DOHH2 (cell line): ENCODE results near the gene TSSK2.

Experiments
- H3F3A ChIP-seq: fragments of 200-600 bp; sonication (generic), shearing (Covaris generic); 2 replicates; pipeline ENCODE4 v1.6.0; 2016; ENCODE audit warnings: antibody characterized with exemption, mild to moderate bottlenecking; ENCODE audit not compliant: control insufficient read depth, insufficient read depth
- H3K27ac ChIP-seq: fragments of 200-600 bp; sonication (generic); 2 replicates; pipeline ENCODE4 v1.5.1; 2014; ENCODE audit warnings: low read depth, mild to moderate bottlenecking, low read length, moderate library complexity
- H3K27me3 ChIP-seq: fragments of 200-600 bp; sonication (generic); 2 replicates; pipeline ENCODE4 v1.6.1; 2014; ENCODE audit warnings: mild to moderate bottlenecking, low read length, mixed read lengths; ENCODE audit not compliant: control insufficient read depth
- H3K36me3 ChIP-seq: fragments of 200-600 bp; sonication (generic); 2 replicates; pipeline ENCODE4 v1.6.1; 2014; ENCODE audit warnings: mild to moderate bottlenecking, low read length, moderate library complexity, mixed read lengths; ENCODE audit not compliant: control insufficient read depth
- H3K4me1 ChIP-seq: fragments of 200-600 bp; sonication (generic); 2 replicates; pipeline ENCODE4 v1.6.1; 2014; ENCODE audit warnings: mild to moderate bottlenecking, low read length, mixed read lengths; ENCODE audit not compliant: control insufficient read depth
- H3K4me2 ChIP-seq: fragments of 200-600 bp; sonication (generic); 2 replicates; pipeline ENCODE4 v1.6.0; 2014; ENCODE audit warnings: mild to moderate bottlenecking, low read length, moderate library complexity
- H3K4me3 ChIP-seq: fragments of 200-600 bp; sonication (generic); 2 replicates; pipeline ENCODE4 v1.5.1; 2014; ENCODE audit warnings: mild to moderate bottlenecking, low read length, mixed read lengths
- H3K79me2 ChIP-seq: fragments of 200-600 bp; sonication (generic); 2 replicates; pipeline ENCODE4 v1.6.1; 2014; ENCODE audit warnings: mild to moderate bottlenecking, low read length, mixed read lengths; ENCODE audit not compliant: control insufficient read depth
- H3K9me2 ChIP-seq: fragments of 200-600 bp; sonication (generic); replicated peaks from 2 replicates; pipeline ENCODE4 v1.6.1; 2014; ENCODE audit warnings: mild to moderate bottlenecking, low read length, mixed read lengths; ENCODE audit not compliant: control insufficient read depth
- H3K9me3 ChIP-seq: fragments of 200-600 bp; sonication (generic); 2 replicates; pipeline ENCODE4 v1.6.1; 2014; ENCODE audit warnings: antibody characterized with exemption, low read length, mixed read lengths; ENCODE audit not compliant: control insufficient read depth, insufficient read depth
- H4K20me1 ChIP-seq: fragments of 200-600 bp; sonication (generic); 2 replicates; pipeline ENCODE4 v1.6.0; 2014; ENCODE audit warnings: low read depth, mild to moderate bottlenecking, antibody characterized with exemption, low read length, moderate library complexity; ENCODE audit not compliant: control insufficient read depth, insufficient read depth
- CTCF ChIP-seq: fragments of 200-600 bp; sonication (generic); IDR thresholded peaks from one replicate; pipeline ENCODE4 v1.5.1; 2014; ENCODE audit warnings: antibody characterized with exemption, mild to moderate bottlenecking, low read depth, low read length; ENCODE audit not compliant: poor library complexity, severe bottlenecking
- EZH2phosphoT487 ChIP-seq: fragments of 200-600 bp; sonication (generic); IDR thresholded peaks from 2 replicates; pipeline ENCODE4 v1.6.1; 2017; ENCODE audit warnings: borderline replicate concordance, mild to moderate bottlenecking, antibody characterized with exemption, low read length, moderate library complexity, mixed read lengths

TSSK2 gene

GRCh38 chr22:19131685-19132015 lies 542 bp downstream of the TSSK2 start:
- H3K36me3 ChIP-seq = peaks cover 29% of the 10 kb centered on the region
- no peak overlapping the region for H3K4me3 ChIP-seq
- no peaks in the 10 kb centered on the region for H3K9me2 ChIP-seq
- H3K4me1 ChIP-seq = no peaks in the 10 kb centered on the region
- no peak overlapping the region for H3K4me2 ChIP-seq
- H3K79me2 ChIP-seq = no peaks in the 10 kb centered on the region
- H4K20me1 ChIP-seq = no peaks in the 10 kb centered on the region
- no peaks in the 10 kb centered on the region for H3K9me3 ChIP-seq
- H3F3A ChIP-seq = no peaks in the 10 kb centered on the region
- TF ChIP-seq EZH2phosphoT487 (no peak), CTCF (no peak)
- H3K27ac ChIP-seq = no peak overlapping the region
- no peaks in the 10 kb centered on the region for H3K27me3 ChIP-seq

- H3K79me2 ChIP-seq = no peaks in the 10 kb centered on the region
- peaks cover 32% of the 10 kb centered on the region for H3K36me3 ChIP-seq
- H3K9me2 ChIP-seq = no peaks in the 10 kb centered on the region
- H3F3A ChIP-seq = no peaks in the 10 kb centered on the region
- no peak overlapping the region for H3K27ac ChIP-seq
- TF ChIP-seq EZH2phosphoT487 = no peak
- no peak for TF ChIP-seq CTCF
- no peaks in the 10 kb centered on the region for H3K4me1 ChIP-seq
- no peaks in the 10 kb centered on the region for H3K9me3 ChIP-seq
- H3K27me3 ChIP-seq = no peaks in the 10 kb centered on the region
- no peak overlapping the region for H3K4me2 ChIP-seq
- H4K20me1 ChIP-seq = no peaks in the 10 kb centered on the region
- no peak overlapping the region for H3K4me3 ChIP-seq
Observed at GRCh38 chr22:19132153-19132552, 1.0 kb downstream of the TSSK2 start.

- no peak overlapping the region for H3K4me3 ChIP-seq
- no peak overlapping the region for H3K27ac ChIP-seq
- no peaks in the 10 kb centered on the region for H3F3A ChIP-seq
- H3K4me1 ChIP-seq = no peaks in the 10 kb centered on the region
- peaks cover 35% of the 10 kb centered on the region for H3K36me3 ChIP-seq
- no peaks in the 10 kb centered on the region for H4K20me1 ChIP-seq
- no peaks in the 10 kb centered on the region for H3K79me2 ChIP-seq
- TF ChIP-seq EZH2phosphoT487 (no peak), CTCF (no peak)
- no peak overlapping the region for H3K4me2 ChIP-seq
- H3K9me3 ChIP-seq = no peaks in the 10 kb centered on the region
- no peaks in the 10 kb centered on the region for H3K9me2 ChIP-seq
- no peaks in the 10 kb centered on the region for H3K27me3 ChIP-seq
Observed at GRCh38 chr22:19132693-19133400, 1.7 kb downstream of the TSSK2 start.

- Histone ChIP-seq H3K4me2 (no peak overlapping the region), H3K9me2 (no peaks in the 10 kb centered on the region)
Observed at GRCh38 chr22:19133561-19133960, 2.5 kb downstream of the TSSK2 start.

More at GRCh38 chr22:19133561-19133960, 2.5 kb downstream of the TSSK2 start:
- TF ChIP-seq CTCF = no peak
- TF ChIP-seq EZH2phosphoT487 = no peak
- Histone ChIP-seq H3K4me3 (no peak overlapping the region), H3K4me1 (no peaks in the 10 kb centered on the region), H3K27ac (no peak overlapping the region), H3K27me3 (no peaks in the 10 kb centered on the region), H3F3A (no peaks in the 10 kb centered on the region), H4K20me1 (no peaks in the 10 kb centered on the region), H3K9me3 (no peaks in the 10 kb centered on the region), H3K36me3 (peaks cover 42% of the 10 kb centered on the region), H3K79me2 (no peaks in the 10 kb centered on the region)
